ENCODE data around the gene PXDN.
"Not testable (repeated sequence)": the region's sequence is repeated elsewhere in the genome, so short reads cannot be mapped to it uniquely, and the experiment has no call there.

PXDN gene

GRCh38 chr2:1631292-1632001 is 112.9 kb downstream of the PXDN start:
- no peak for DNase-seq (ENCODE audit: low spot score)

DNA sequence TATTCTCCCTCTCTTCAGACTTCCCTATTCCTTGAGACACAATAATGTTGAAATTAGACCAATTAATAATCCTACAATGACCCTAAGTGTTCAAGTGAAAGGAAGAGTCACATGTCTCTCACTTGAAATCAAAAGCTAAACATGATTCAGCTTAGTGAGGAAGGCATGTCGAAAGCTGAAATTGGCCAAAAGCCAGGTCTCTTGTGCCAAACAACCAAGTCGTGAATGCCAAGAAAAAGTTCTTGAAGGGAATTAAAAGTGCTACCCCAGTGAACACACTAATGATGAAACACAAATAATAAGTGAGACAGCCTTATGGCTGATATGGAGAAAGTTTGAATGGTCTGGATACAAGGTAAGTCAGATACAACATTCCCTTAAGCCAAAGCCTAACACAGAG is 115.4 kb downstream of the PXDN start:
- no peak for DNase-seq (ENCODE audit: low spot score)

DNA sequence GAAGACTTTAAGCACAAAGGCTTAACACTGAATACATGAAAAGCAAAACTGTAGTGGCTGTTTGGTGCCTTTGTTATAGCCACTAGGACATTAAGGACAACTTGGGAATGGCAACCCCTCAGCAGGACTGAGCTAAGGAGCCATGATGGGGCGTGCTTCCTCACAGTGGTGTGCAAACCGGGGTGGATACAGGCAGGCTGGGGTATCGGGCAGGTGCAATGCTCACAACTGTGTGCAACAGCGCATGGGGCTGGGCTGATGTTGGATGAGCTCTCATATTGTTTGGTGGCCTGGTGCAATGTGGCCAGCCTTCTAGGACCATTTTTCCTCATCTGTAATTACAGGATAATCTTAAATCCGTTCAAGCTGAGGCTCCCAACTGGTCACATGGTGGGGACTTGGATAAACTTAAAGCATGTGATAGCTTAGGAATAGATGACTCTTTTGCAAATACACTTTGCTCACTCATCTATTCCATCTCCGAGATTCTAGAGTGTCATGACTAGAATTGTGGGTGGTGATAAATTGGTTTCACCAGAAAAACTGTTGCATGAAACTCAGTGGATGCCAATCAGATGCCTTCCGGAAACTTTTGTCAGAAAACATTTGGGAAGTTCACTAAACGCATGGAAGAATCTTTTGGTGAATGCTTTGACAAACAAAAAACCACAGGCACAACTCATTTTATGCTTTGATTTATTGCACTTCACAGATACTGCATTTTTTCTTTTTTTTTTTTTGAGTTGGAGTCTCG is 116.5 kb downstream of the PXDN start:
- DNase-seq (ENCODE audit: low spot score) = no peak

GRCh38 chr2:1626271-1626681 is 118.0 kb downstream of the PXDN start:
- no peak for DNase-seq (ENCODE audit: low spot score)

DNA sequence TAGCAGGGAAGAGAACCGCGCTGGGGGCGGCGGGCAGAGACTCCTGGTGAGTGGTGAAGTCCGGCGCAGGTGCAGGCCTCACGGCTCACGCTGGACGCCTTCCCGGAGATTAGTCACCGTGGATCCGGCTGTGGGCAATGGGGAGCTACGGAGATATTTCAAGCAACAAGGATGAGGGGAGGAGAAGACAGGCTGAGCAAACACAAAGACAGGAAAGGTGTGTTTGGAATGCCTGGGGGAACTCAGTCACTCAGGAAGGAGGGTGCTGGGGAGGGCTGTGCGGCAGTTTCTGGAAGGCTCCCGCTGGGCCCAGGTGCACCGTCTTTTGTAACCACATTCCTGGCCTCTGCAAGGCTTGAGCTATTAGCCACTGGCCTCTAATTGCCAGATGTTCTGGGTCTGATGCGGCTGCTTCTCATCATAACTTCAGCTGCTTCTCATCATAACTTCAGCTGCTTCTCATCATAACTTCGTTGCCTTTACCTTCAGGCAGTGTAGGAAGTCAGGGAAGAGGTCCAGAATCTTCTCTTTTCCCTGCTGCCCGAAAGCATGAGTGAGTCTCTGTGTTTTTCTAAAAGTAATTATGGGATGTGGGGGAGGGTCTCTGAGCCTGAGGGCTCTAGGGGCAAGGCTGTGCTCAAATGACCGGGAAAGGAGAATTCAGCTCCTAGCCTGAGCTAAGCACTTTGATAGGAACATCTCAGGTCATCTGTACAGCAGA is 118.9 kb downstream of the PXDN start:
- DNase-seq (ENCODE audit: low spot score) = no peak

DNA sequence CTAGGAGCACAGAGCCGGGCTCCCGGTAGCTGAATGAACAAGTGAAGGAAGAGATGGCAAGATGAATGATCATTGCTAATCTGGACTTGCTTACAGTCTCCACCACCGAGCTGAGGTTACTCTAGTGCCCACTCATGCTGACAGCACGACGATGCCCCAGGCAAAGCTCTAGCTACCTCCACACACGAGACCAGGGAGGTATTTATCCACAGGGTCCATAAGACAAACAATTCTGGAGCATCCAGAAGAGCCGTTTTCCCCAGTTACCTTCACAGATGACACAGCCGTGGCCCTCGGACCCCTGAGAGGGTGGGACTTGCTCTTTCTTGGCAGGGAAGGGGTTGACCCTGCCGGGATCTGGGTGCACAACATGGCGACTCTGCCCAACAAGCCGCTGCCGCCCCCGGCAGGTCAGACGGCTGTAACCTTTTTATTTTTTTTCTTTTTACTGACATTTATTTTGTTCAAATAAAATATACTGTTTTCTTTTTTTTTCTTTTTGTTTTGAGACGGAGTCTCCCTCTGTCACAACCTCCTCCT is 120.3 kb downstream of the PXDN start:
- DNase-seq (ENCODE audit: low spot score) = no peak

GRCh38 chr2:1622521-1623200 is 121.7 kb downstream of the PXDN start:
- DNase-seq (ENCODE audit: low spot score) = no peak

DNA sequence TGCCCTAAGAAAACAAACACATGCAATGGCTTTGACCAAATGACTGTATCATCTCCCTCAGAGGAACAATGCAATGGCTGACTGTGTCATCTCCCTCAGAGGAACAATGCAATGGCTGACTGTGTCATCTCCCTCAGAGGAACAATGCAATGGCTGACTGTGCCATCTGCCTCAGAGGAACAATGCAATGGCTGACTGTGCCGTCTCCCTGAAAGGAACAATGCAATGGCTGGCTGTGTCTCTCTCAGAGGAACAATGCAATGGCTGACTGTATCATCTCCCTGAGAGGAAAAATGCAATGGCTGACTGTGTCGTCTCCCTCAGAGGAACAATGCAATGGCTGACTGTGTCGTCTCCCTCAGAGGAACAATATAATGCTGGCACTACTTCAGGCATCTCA is 122.3 kb downstream of the PXDN start:
- DNase-seq (ENCODE audit: low spot score) = not testable (repeated sequence)

DNA sequence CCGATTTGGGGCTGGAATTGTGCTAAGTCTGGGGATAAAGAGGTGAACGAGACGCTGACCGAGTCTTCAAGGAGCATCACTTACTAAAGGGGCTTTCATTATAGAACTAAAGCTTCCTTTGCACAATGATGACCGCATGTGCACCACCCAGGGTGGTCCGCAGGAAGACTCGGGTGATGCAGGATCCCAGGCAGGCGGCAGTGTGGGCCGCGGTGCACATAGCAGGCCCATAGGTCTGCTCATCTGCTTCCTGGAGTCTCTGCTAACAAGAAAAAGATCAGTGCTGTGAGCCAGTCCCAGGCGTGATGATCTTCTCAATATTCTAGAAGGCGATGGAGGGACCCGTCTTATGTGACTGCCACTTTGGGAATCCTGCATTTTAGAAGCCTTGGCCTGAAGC is 122.8 kb downstream of the PXDN start:
- DNase-seq (ENCODE audit: low spot score) = no peak

GRCh38 chr2:1621041-1621440 is 123.3 kb downstream of the PXDN start:
- no peak for DNase-seq (ENCODE audit: low spot score)

- no peak for DNase-seq (ENCODE audit: low spot score)
These were observed 124.2 kb downstream of the PXDN start for GRCh38 chr2:1620081-1620480.

DNA sequence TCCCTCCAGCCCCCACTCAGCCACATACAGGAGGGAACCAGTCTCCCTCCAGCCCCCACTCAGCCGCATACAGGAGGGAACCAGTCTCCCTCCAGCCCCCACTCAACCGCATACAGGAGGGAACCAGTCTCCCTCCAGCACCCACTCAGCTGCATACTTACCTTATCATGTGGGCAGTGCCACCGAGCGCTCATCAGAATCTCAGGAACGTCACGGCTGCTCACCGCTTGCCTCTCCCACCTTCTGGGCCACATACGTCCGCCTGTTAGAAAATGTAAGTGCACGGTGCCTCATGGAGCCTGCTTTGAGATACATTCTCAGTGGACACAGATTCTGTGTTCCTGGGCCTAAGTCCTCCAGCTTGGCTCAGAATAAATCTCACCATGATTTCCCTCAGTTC is 124.8 kb downstream of the PXDN start:
- no peak for DNase-seq (ENCODE audit: low spot score)

DNA sequence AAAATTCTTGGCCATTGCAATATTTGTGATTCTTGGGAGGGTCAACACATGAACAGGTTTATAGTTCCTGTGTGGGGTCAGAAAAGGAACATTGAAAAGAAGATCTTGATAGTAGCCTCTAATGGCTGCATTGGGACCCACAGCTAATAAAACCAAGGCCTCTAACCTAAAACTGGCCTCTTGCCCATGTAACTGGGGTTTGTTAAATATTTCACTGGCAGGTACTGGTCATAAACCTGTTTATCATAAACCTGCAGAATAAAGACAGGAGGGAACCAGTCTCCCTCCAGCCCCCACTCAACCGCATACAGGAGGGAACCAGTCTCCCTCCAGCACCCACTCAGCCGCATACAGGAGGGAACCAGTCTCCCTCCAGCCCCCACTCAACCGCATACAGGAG is 125.3 kb downstream of the PXDN start:
- DNase-seq (ENCODE audit: low spot score) = no peak

- DNase-seq (ENCODE audit: low spot score) = no peak
These were observed 125.9 kb downstream of the PXDN start for GRCh38 chr2:1618191-1618961.

DNA sequence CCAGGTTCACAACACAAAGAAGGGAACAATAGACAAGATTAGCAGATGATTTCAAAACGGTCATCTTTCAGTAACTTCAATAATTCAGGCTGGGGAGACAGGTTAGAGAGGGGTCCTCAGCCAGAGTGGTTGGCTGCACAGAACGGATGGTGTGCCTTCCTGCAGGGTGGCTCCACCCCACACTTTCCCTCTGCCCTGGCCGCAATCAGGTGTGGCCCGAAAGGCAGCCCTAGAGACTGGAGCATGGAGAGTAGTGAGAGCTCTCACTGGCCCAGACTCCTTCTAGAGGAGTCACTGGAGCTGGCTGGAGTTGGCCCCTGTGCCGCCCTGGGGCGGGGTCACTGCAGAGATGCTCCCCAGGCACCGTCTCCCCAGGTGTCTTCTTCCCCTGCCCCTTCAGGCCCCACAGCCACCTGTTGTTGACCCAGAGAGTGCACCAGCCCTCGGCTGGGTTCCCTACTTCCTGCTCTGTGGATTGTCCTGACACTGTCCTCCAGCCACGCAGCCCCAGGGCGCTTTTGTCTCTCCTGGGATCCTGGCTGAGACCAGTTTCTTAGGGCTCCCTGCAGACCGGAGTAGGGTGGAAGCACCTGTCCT is 126.8 kb downstream of the PXDN start:
- DNase-seq (ENCODE audit: low spot score) = no peak

GRCh38 chr2:1614564-1614963 is 129.8 kb downstream of the PXDN start:
- DNase-seq (ENCODE audit: low spot score) = no peak

DNA sequence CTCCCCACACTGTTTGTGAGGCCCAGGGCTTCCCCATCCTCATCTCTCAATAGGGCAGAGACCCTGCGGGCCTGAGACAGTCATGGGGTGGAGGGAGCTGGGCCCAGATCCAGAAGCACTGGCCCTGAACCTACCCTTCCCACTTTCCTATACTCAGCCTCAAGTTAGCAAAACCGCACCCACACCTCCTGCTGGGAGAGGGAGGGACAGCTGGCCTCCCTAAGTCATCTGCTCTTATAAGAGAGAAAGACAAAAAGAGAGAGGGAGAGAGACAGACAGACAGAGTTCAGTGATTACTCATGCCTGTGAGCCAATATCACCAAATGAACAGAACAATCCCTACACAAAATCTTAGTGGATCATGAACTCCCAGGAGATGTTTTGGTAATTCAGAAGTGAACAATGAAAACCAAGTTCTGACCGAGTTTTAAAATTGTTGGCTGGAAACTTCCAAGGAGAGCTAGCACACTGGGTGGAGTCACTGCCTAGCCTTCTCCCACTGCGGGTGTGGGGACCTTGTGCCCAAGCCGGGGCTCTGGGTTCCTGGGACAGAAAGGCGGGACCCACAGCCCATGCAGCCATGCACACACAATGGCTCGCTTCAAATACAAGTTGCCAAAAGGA is 130.5 kb downstream of the PXDN start:
- DNase-seq (ENCODE audit: low spot score) = no peak

- no peak for DNase-seq (ENCODE audit: low spot score)
These were observed 131.3 kb downstream of the PXDN start for GRCh38 chr2:1613078-1613445.

DNA sequence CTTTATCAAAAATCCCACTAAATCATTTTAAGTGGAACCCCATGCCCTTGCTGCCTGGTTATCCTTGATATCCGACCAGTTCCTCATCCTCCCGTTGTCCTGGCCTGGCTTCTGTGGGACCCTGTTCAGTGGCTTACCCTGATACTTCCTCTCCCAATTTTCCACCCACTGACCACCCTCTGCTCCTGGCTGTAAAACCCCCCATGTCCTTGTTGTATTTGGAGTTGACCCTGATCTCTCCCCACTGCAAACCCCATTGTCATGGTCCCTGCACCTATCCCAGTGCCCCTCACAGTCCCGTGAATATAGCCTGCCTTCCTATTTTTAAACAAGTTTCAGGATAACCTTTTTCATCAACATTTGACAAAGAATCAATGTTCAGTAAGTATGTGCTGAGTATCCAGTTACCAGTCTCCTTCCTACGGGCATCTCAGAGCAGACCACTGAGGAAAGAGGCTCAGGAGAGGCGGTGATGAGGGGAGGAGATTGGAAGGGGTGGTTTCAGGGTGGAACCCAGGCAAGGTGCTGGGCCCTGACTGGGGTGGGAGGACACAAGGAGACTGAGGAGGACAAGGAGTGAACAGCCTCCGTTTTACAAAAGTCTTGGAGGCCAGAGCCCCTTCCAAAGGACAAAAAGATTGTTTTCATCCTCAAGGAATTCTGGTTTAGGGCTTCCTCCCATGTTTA is 131.8 kb downstream of the PXDN start:
- DNase-seq (ENCODE audit: low spot score) = no peak

GRCh38 chr2:1611886-1612285 is 132.4 kb downstream of the PXDN start:
- no peak for DNase-seq (ENCODE audit: low spot score)
